ENCODE measurements around the gene CCDC172. TPM values are rescaled to one million over a fixed set of nuclear protein-coding genes. Genes with fewer than 3 reads are reported as not detected.

Gene CCDC172
- total and polyA plus RNA-seq, 2 donors (not counting 1 experiment from before 2014, with no cell fraction given), result not detected

- no peak within 1 kb of the TSS for H3K9ac ChIP-seq (ENCODE audit: insufficient read depth, low read length)
- no peak for TF ChIP-seq CTCF (conservative IDR thresholded peaks at IDR 0.05 in 1 of 2, IDR thresholded peaks at IDR 0.05 in 1 of 2; ENCODE audit: low read depth in 1 of 2, low read length in 2 of 2)
- TF ChIP-seq EZH2 (IDR thresholded peaks at IDR 0.05; ENCODE audit: low read length, missing control alignments), result no peak
- H3K36me3 ChIP-seq (ENCODE audit: control insufficient read depth, insufficient read depth, low read length), result no peaks in the 10 kb centered on the region
Observed at GRCh38 chr10:116427671-116428070, 103.4 kb downstream of the CCDC172 start, which contains the start of gene PNLIPRP3. Gene PNLIPRP3, plus strand, starts transcription at chr10:116427847. Its CDS starts 166 bp downstream, at chr10:116428013.

GRCh38 chr10:116429288-116429977 lies 105.2 kb downstream of the CCDC172 start:
- no peak for TF ChIP-seq EZH2 (IDR thresholded peaks at IDR 0.05; ENCODE audit: low read length, missing control alignments)
- Histone ChIP-seq H3K4me1 (ENCODE audit: control insufficient read depth, extremely low read depth, insufficient read depth, low read length) (no peaks in the 10 kb centered on the region), H3K9me3 (ENCODE audit: control insufficient read depth, insufficient read depth, low read depth, low read length) (no peaks in the 10 kb centered on the region), H3K4me2 (ENCODE audit: extremely low read depth, insufficient read depth, low read length) (no peak overlapping the region), H3K27me3 (ENCODE audit: control insufficient read depth, insufficient read depth, low read length) (no peaks in the 10 kb centered on the region), H2AFZ (ENCODE audit: low read length) (no peak overlapping the region), H3K36me3 (ENCODE audit: control insufficient read depth, insufficient read depth, low read length) (no peaks in the 10 kb centered on the region), H3K4me3 (replicated peaks in 1 of 4; ENCODE audit: control extremely low read depth in 1 of 4, insufficient read depth in 1 of 4, low read depth in 3 of 4, low read length in 4 of 4) (no peak overlapping the region), H3K9ac (ENCODE audit: insufficient read depth, low read length) (no peak overlapping the region), H3K79me2 (ENCODE audit: control insufficient read depth, insufficient read depth, low read length) (no peaks in the 10 kb centered on the region), H3K27ac (ENCODE audit: insufficient read depth, low read length) (no peak overlapping the region), H4K20me1 (ENCODE audit: control insufficient read depth, extremely low read depth, insufficient read depth, low read length) (no peaks in the 10 kb centered on the region)
- DNase-seq (ENCODE audit: low read depth in 2 of 2), result no peak

More at GRCh38 chr10:116427671-116428070, 103.4 kb downstream of the CCDC172 start, which contains the start of gene PNLIPRP3:
- Histone ChIP-seq H3K9me3 (ENCODE audit: control insufficient read depth, insufficient read depth, low read depth, low read length) (no peaks in the 10 kb centered on the region), H3K79me2 (ENCODE audit: control insufficient read depth, insufficient read depth, low read length) (no peaks in the 10 kb centered on the region), H2AFZ (ENCODE audit: low read length) (no peak within 1 kb of the TSS), H4K20me1 (ENCODE audit: control insufficient read depth, extremely low read depth, insufficient read depth, low read length) (no peaks in the 10 kb centered on the region), H3K27me3 (ENCODE audit: control insufficient read depth, insufficient read depth, low read length) (no peaks in the 10 kb centered on the region), H3K4me3 (replicated peaks in 1 of 4; ENCODE audit: control extremely low read depth in 1 of 4, insufficient read depth in 1 of 4, low read depth in 3 of 4, low read length in 4 of 4) (no peak within 1 kb of the TSS), H3K27ac (ENCODE audit: insufficient read depth, low read length) (no peak within 1 kb of the TSS), H3K4me2 (ENCODE audit: extremely low read depth, insufficient read depth, low read length) (no peak within 1 kb of the TSS), H3K4me1 (ENCODE audit: control insufficient read depth, extremely low read depth, insufficient read depth, low read length) (no peaks in the 10 kb centered on the region)
- no peak for DNase-seq (ENCODE audit: low read depth in 2 of 2)

Other genes with a start within 250 kb of the CCDC172 start
- gene GFRA1, start 51.2 kb upstream of the CCDC172 start, total RNA-seq, result 6.3 and 23.1 TPM in 2 replicates
- 6.1 and 29.6 TPM in 2 replicates for gene GFRA1, start 51.2 kb upstream of the CCDC172 start, polyA plus RNA-seq
- gene PNLIPRP3, start 103.4 kb downstream of the CCDC172 start, total RNA-seq, result not detected in 2 replicates
- not detected in 2 replicates for gene PNLIPRP3, start 103.4 kb downstream of the CCDC172 start, polyA plus RNA-seq
- not detected in 2 replicates for gene PNLIP, start 221.5 kb downstream of the CCDC172 start, total RNA-seq
- not detected in 2 replicates for gene PNLIP, start 221.5 kb downstream of the CCDC172 start, polyA plus RNA-seq